Brain microvascular endothelial cell (primary cell): Measurements from ENCODE around the gene SLC27A5.

Experiments used
- DNase-seq: peaks from one replicate; pipeline ENCODE4 v3.0.0-alpha.2; 2020
- H3K27ac ChIP-seq: fragments of 250-450 bp; sonication (Bioruptor Pico); 2 replicates; pipeline ENCODE4 v1.5.1; 2020; ENCODE audit warnings: mild to moderate bottlenecking, moderate library complexity
- H3K27me3 ChIP-seq: fragments of 250-450 bp; sonication (Bioruptor Pico); replicated peaks from 2 replicates; pipeline ENCODE4 v1.5.1; 2020; ENCODE audit warnings: mild to moderate bottlenecking
- H3K36me3 ChIP-seq: fragments of 250-450 bp; sonication (Bioruptor Pico); replicated peaks from 2 replicates; pipeline ENCODE4 v1.5.1; 2020; ENCODE audit warnings: mild to moderate bottlenecking
- H3K4me3 ChIP-seq: 2 replicates; pipeline ENCODE4 v1.5.1; 2011; ENCODE audit warnings: low read depth, mild to moderate bottlenecking, control low read depth, low read length, moderate library complexity
- CTCF ChIP-seq: IDR thresholded peaks from 2 replicates; pipeline ENCODE4 v1.5.1; 2011; ENCODE audit warnings: low read depth, mild to moderate bottlenecking, moderate library complexity, low read length, control low read depth, inconsistent platforms; ENCODE audit errors: missing control alignments
- in situ Hi-C: cut with HindIII; loops from 2 replicates; pipeline ENCODE4 v1.10.0; 2017; ENCODE audit warnings: low sequenced_read_pairs, low pct_ligation_motif_present

Gene SLC27A5

GRCh38 chr19:58555369-58555885 is 43.6 kb upstream of the SLC27A5 start:
- H3K27ac ChIP-seq, result peak overlapping the region; percentile 81
- in situ Hi-C loops, result no loop called here
- no peaks in the 10 kb centered on the region for H3K27me3 ChIP-seq
- peak overlapping the region; percentile 82 for H3K4me3 ChIP-seq
- TF ChIP-seq CTCF, result no peak
- H3K36me3 ChIP-seq, result peaks cover 41% of the 10 kb centered on the region
- no peak for DNase-seq

- in situ Hi-C loops, result no loop called here
- no peaks in the 10 kb centered on the region for H3K27me3 ChIP-seq
- peak within 1 kb of the TSS; percentile 81 for H3K27ac ChIP-seq
- peaks cover 48% of the 10 kb centered on the region for H3K36me3 ChIP-seq
- peak; percentile 94 for DNase-seq
- no peak for TF ChIP-seq CTCF
- peak within 1 kb of the TSS; percentile 82 for H3K4me3 ChIP-seq
These were observed 42.9 kb upstream of the SLC27A5 start, which contains the start of gene CHMP2A for GRCh38 chr19:58554494-58555368. CHMP2A (minus strand) TSS chr19:58555105; CDS start chr19:58554212, 893 bp downstream.

GRCh38 chr19:58553799-58554493 is 42.2 kb upstream of the SLC27A5 start:
- DNase-seq, result no peak
- Histone ChIP-seq H3K4me3 (peak overlapping the region; percentile 82), H3K27me3 (no peaks in the 10 kb centered on the region), H3K36me3 (peaks cover 56% of the 10 kb centered on the region), H3K27ac (peak overlapping the region; percentile 81)
- TF ChIP-seq CTCF, result no peak
- in situ Hi-C loops, result no loop called here

GRCh38 chr19:58552655-58553054 is 40.9 kb upstream of the SLC27A5 start:
- Histone ChIP-seq H3K27me3 (no peaks in the 10 kb centered on the region), H3K36me3 (peaks cover 67% of the 10 kb centered on the region), H3K27ac (no peak overlapping the region), H3K4me3 (no peak overlapping the region)
- DNase-seq, result no peak
- TF ChIP-seq CTCF, result no peak
- in situ Hi-C loops, result no loop called here

GRCh38 chr19:58551577-58552471 is 40.0 kb upstream of the SLC27A5 start:
- Histone ChIP-seq H3K36me3 (peaks cover 72% of the 10 kb centered on the region), H3K27me3 (no peaks in the 10 kb centered on the region), H3K4me3 (no peak overlapping the region), H3K27ac (no peak overlapping the region)
- in situ Hi-C loops, result no loop called here
- DNase-seq, result no peak
- TF ChIP-seq CTCF, result no peak
